ENCODE data around the gene MYBL2. TPM values are rescaled to one million over a fixed set of nuclear protein-coding genes. Genes with fewer than 3 reads are reported as not detected.

The MYBL2 gene
- polyA plus RNA-seq, 3 donors: 0.08 to 0.10 TPM; not detected in 1

GRCh38 chr20:43721097-43721428 lies 54.1 kb downstream of the MYBL2 start:
- H3K27ac ChIP-seq (ENCODE audit: low read depth in 1 of 2, low read length in 2 of 2): no peak overlapping the region
- Mint-ChIP-seq H3K9me3 (peaks cover 2 to 11% (median 7%) of the 10 kb centered on the region in 7 donors), H3K4me3 (no peak overlapping the region), H3K36me3 (peaks cover 8 to 21% of the 10 kb centered on the region in 2 donors), H3K27me3 (ENCODE audit: low read depth in 3 of 3) (peaks cover 0 to 5% (median 4%) of the 10 kb centered on the region in 3 donors), H3K27ac (no peak overlapping the region), H3K4me1 (peaks cover 7% of the 10 kb centered on the region)
- H3K36me3 ChIP-seq (replicated peaks in 1 of 2; ENCODE audit: control insufficient read depth in 1 of 2, insufficient read depth in 2 of 2, low read length in 2 of 2): peaks cover 0 to 4% of the 10 kb centered on the region in 2 donors
- no peak overlapping the region for H3K4me3 ChIP-seq (replicated peaks in 1 of 3; ENCODE audit: low read depth in 2 of 3, low read length in 3 of 3)
- H3K79me2 ChIP-seq (ENCODE audit: insufficient read depth, low read length): no peaks in the 10 kb centered on the region
- no peaks in the 10 kb centered on the region for H3K4me1 ChIP-seq (ENCODE audit: control insufficient read depth in 1 of 2, insufficient read depth in 2 of 2, low read length in 2 of 2)
- intact Hi-C loops (cut with micrococcal nuclease): no loop called here
- H3K9me3 ChIP-seq (replicated peaks in 1 of 2; ENCODE audit: control insufficient read depth in 1 of 2, insufficient read depth in 1 of 2, low read length in 2 of 2): no peaks in the 10 kb centered on the region
- no peak overlapping the region for H3K9ac ChIP-seq (ENCODE audit: insufficient read depth, low read length, poor library complexity, severe bottlenecking)
- no peaks in the 10 kb centered on the region for H4K20me1 ChIP-seq (ENCODE audit: insufficient read depth, low read length)
- TF ChIP-seq CTCF (IDR thresholded peaks at IDR 0.05): no peak
- no CpG with 5 or more reads among the region's 2 CpGs for WGBS (ENCODE audit: insufficient coverage)
- H2AFZ ChIP-seq (ENCODE audit: insufficient read depth, low read depth, low read length, poor library complexity, severe bottlenecking): no peak overlapping the region
- no peak overlapping the region for H3K4me2 ChIP-seq (replicated peaks; ENCODE audit: extremely low read depth, low read length, poor library complexity, severe bottlenecking)
- no peaks in the 10 kb centered on the region for H3K27me3 ChIP-seq (ENCODE audit: control insufficient read depth in 2 of 2, insufficient read depth in 2 of 2, low read length in 2 of 2)
- DNase-seq: no peak

GRCh38 chr20:43721429-43722152 lies 54.7 kb downstream of the MYBL2 start:
- 59% methylated on average over 15 of the region's 15 CpGs for WGBS (ENCODE audit: insufficient coverage)
- peaks cover 2 to 11% (median 7%) of the 10 kb centered on the region in 7 donors for H3K9me3 Mint-ChIP-seq

More at GRCh38 chr20:43721429-43722152, 54.7 kb downstream of the MYBL2 start:
- peaks cover 7% of the 10 kb centered on the region for H3K4me1 Mint-ChIP-seq
- Histone ChIP-seq H3K4me1 (ENCODE audit: control insufficient read depth in 1 of 2, insufficient read depth in 2 of 2, low read length in 2 of 2) (no peaks in the 10 kb centered on the region), H3K27ac (ENCODE audit: low read depth in 1 of 2, low read length in 2 of 2) (no peak overlapping the region), H3K4me3 (replicated peaks in 1 of 3; ENCODE audit: low read depth in 2 of 3, low read length in 3 of 3) (no peak overlapping the region), H3K27me3 (ENCODE audit: control insufficient read depth in 2 of 2, insufficient read depth in 2 of 2, low read length in 2 of 2) (no peaks in the 10 kb centered on the region), H3K79me2 (ENCODE audit: insufficient read depth, low read length) (no peaks in the 10 kb centered on the region), H3K9me3 (replicated peaks in 1 of 2; ENCODE audit: control insufficient read depth in 1 of 2, insufficient read depth in 1 of 2, low read length in 2 of 2) (no peaks in the 10 kb centered on the region), H3K36me3 (replicated peaks in 1 of 2; ENCODE audit: control insufficient read depth in 1 of 2, insufficient read depth in 2 of 2, low read length in 2 of 2) (no peaks in the 10 kb centered on the region), H3K9ac (ENCODE audit: insufficient read depth, low read length, poor library complexity, severe bottlenecking) (no peak overlapping the region), H4K20me1 (ENCODE audit: insufficient read depth, low read length) (no peaks in the 10 kb centered on the region), H3K4me2 (replicated peaks; ENCODE audit: extremely low read depth, low read length, poor library complexity, severe bottlenecking) (no peak overlapping the region), H2AFZ (ENCODE audit: insufficient read depth, low read depth, low read length, poor library complexity, severe bottlenecking) (no peak overlapping the region)
- H3K27me3 Mint-ChIP-seq (ENCODE audit: low read depth in 3 of 3): peaks cover 0 to 5% (median 5%) of the 10 kb centered on the region in 3 donors
- peaks cover 8 to 19% of the 10 kb centered on the region in 2 donors for H3K36me3 Mint-ChIP-seq
- intact Hi-C loops (cut with micrococcal nuclease): no loop called here
- TF ChIP-seq CTCF (IDR thresholded peaks at IDR 0.05): no peak
- no peak overlapping the region for H3K27ac Mint-ChIP-seq
- no peak for DNase-seq
- H3K4me3 Mint-ChIP-seq: no peak overlapping the region

Measured in CD14-positive monocyte (primary cell).